Body of pancreas (tissue), 4 donors: ENCODE data around the gene DYNC1I1. TPM values are rescaled to one million over a fixed set of nuclear protein-coding genes. Genes with fewer than 3 reads are reported as not detected.

ENCODE experiments used
- ATAC-seq: fragments of 150-250 bp; one replicate; pipeline ENCODE4 v1.9.1; 2016
- DNase-seq, 4 donors: peaks; one replicate each; pipeline ENCODE4 v3.0.0-alpha.2; 2019
- H3K27ac ChIP-seq, 4 donors: fragments of 200-600 bp; sonication (generic); 1 replicate in 3 of 4; 2 replicates in 1 of 4; pipeline versions ENCODE4 v1.5.1 to v1.6.1; 2016 to 2019; ENCODE audit warnings: mild to moderate bottlenecking in 1 of 4, mixed read lengths in 1 of 4, moderate library complexity in 1 of 4
- H3K27me3 ChIP-seq, 2 donors: fragments of 200-600 bp; sonication (generic); one replicate each; pipeline ENCODE4 v1.6.0; 2016; ENCODE audit warnings: mild to moderate bottlenecking in 1 of 2
- H3K36me3 ChIP-seq, 2 donors: fragments of 200-600 bp; sonication (generic); replicated peaks in 1 of 2; 2 replicates each; pipeline ENCODE4 v1.5.1; 2016; ENCODE audit warnings: low read depth in 2 of 2; ENCODE audit not compliant: insufficient read depth in 1 of 2
- H3K4me1 ChIP-seq: fragments of 200-600 bp; sonication (generic); one replicate; pipeline ENCODE4 v1.6.0; 2016
- H3K4me3 ChIP-seq, 2 donors: fragments of 200-600 bp; sonication (generic); 1 replicate in 1 of 2; 2 replicates in 1 of 2; pipeline ENCODE4 v1.5.1; 2016 to 2019
- H3K9me3 ChIP-seq, 3 donors: fragments of 200-600 bp; sonication (generic); 1 replicate in 2 of 3; 2 replicates in 1 of 3; pipeline ENCODE4 v1.5.1; 2016
- CTCF ChIP-seq, 7 experiments: fragments of 450-650 bp in 4 of 7; fragments of 200-600 bp in 3 of 7; sonication (generic) in 3 of 7; IDR thresholded peaks; one replicate each; pipeline ENCODE4 v1.5.1; 2016 to 2019; ENCODE audit warnings: antibody characterized with exemption in 7 of 7
- POLR2A ChIP-seq, 3 donors: fragments of 450-650 bp; IDR thresholded peaks; one replicate each; pipeline ENCODE4 v1.6.1; 2016; ENCODE audit warnings: antibody characterized with exemption in 3 of 3, mild to moderate bottlenecking in 2 of 3
- WGBS, 2 donors: methylation state at CpG; one replicate each; pipeline ENCODE4 v1.1.5; 2017; 5-methylcytosine and 5-hydroxymethylcytosine counted together
- intact Hi-C: fragments of 100-400 bp; cut with DNase I; formaldehyde crosslinking; loops from one replicate; pipeline ENCODE4 v1.15.1; 2023
- total RNA-seq, 2 donors: library from RNA; depleted of rRNA; stranded (reverse); fragments of >200 nt; gene quantifications; one replicate each; pipeline ENCODE4 v1.1.0, GENCODE V29; 2016

Gene DYNC1I1
- total RNA-seq, 2 donors from 2014 or later, result 1.3 to 4.2 TPM

- Histone ChIP-seq H3K36me3 (no peaks in the 10 kb centered on the region), H3K4me1 (no peaks in the 10 kb centered on the region), H3K4me3 (no peak overlapping the region), H3K27me3 (no peaks in the 10 kb centered on the region), H3K9me3 (no peaks in the 10 kb centered on the region), H3K27ac (no peak overlapping the region)
- ATAC-seq (no peak), DNase-seq (no peak)
- WGBS, 2 donors, result 49 to 57% methylated on average over 6 of the region's 6 CpGs
- TF ChIP-seq CTCF (IDR thresholded peaks at IDR 0.05) (no peak), POLR2A (IDR thresholded peaks at IDR 0.05) (no peak)
- intact Hi-C loops, result no loop called here
Measured at GRCh38 chr7:95986178-95986764, 213.9 kb downstream of the DYNC1I1 start.

GRCh38 chr7:95989301-95989700, 216.9 kb downstream of the DYNC1I1 start:
- Histone ChIP-seq H3K27me3 (no peaks in the 10 kb centered on the region), H3K36me3 (no peaks in the 10 kb centered on the region), H3K27ac (no peak overlapping the region), H3K9me3 (no peaks in the 10 kb centered on the region), H3K4me1 (no peaks in the 10 kb centered on the region), H3K4me3 (no peak overlapping the region)
- ATAC-seq, result no peak
- 35 to 37% methylated on average over 5 of the region's 5 CpGs for WGBS, 2 donors
- intact Hi-C loops, result no loop called here
- DNase-seq, result no peak
- TF ChIP-seq POLR2A (IDR thresholded peaks at IDR 0.05) (no peak), CTCF (IDR thresholded peaks at IDR 0.05) (no peak)

GRCh38 chr7:95993380-95993779, 221.0 kb downstream of the DYNC1I1 start:
- H3K4me1 ChIP-seq, result no peaks in the 10 kb centered on the region
- intact Hi-C loops, result no loop called here
- 79 to 84% methylated on average over 2 of the region's 2 CpGs for WGBS, 2 donors
- H3K4me3 ChIP-seq, result no peak overlapping the region
- H3K36me3 ChIP-seq, result no peaks in the 10 kb centered on the region
- ATAC-seq (no peak), DNase-seq (no peak)
- H3K27me3 ChIP-seq, result no peaks in the 10 kb centered on the region
- H3K27ac ChIP-seq, result no peak overlapping the region
- H3K9me3 ChIP-seq, result no peaks in the 10 kb centered on the region
- TF ChIP-seq CTCF (IDR thresholded peaks at IDR 0.05) (no peak), POLR2A (IDR thresholded peaks at IDR 0.05) (no peak)

GRCh38 chr7:95996174-95996573, 223.8 kb downstream of the DYNC1I1 start:
- H3K9me3 ChIP-seq, result no peaks in the 10 kb centered on the region
- no peak for TF ChIP-seq POLR2A (IDR thresholded peaks at IDR 0.05)
- no peak for TF ChIP-seq CTCF (IDR thresholded peaks at IDR 0.05)
- H3K4me1 ChIP-seq, result no peaks in the 10 kb centered on the region
- no peaks in the 10 kb centered on the region for H3K36me3 ChIP-seq
- DNase-seq, result no peak
- intact Hi-C loops, result no loop called here
- ATAC-seq, result no peak
- no peaks in the 10 kb centered on the region for H3K27me3 ChIP-seq
- WGBS, 2 donors, result 62 to 70% methylated on average over 5 of the region's 5 CpGs
- H3K27ac ChIP-seq, result no peak overlapping the region
- no peak overlapping the region for H3K4me3 ChIP-seq

GRCh38 chr7:95996886-95997285, 224.5 kb downstream of the DYNC1I1 start:
- H3K27me3 ChIP-seq, result no peaks in the 10 kb centered on the region
- DNase-seq, result no peak
- no peak overlapping the region for H3K27ac ChIP-seq
- TF ChIP-seq CTCF (IDR thresholded peaks at IDR 0.05) (no peak), POLR2A (IDR thresholded peaks at IDR 0.05) (no peak)
- WGBS, 2 donors, result 38 to 50% methylated on average over 1 of the region's 1 CpG
- H3K36me3 ChIP-seq, result no peaks in the 10 kb centered on the region
- H3K9me3 ChIP-seq, result no peaks in the 10 kb centered on the region
- intact Hi-C loops, result no loop called here
- no peak for ATAC-seq
- H3K4me3 ChIP-seq, result no peak overlapping the region
- H3K4me1 ChIP-seq, result no peaks in the 10 kb centered on the region
